OCI-LY7 (cell line): ENCODE results near the gene CMSS1. TPM values are rescaled to one million over a fixed set of nuclear protein-coding genes. Genes with fewer than 3 reads are reported as not detected.

Experiments
- BruUV-seq: library from RNA; stranded (reverse); fragments of 400-500 nt; replicated peaks from 2 replicates; lab custom pipeline; 2021; lab: Mats Ljungman, UMichigan
- CTCF ChIA-PET: fragments of 300-600 bp; sonication (Branson Sonifier 250); formaldehyde crosslinking; loops from one replicate; lab custom pipeline; 2022; ENCODE audit warnings: antibody characterized with exemption; ENCODE audit not compliant: unreplicated experiment; lab: Charles Lee
- POLR2A ChIA-PET: fragments of 300-600 bp; sonication (Branson Sonifier 250); formaldehyde crosslinking; loops from one replicate; lab custom pipeline; 2022; ENCODE audit warnings: antibody characterized with exemption; lab: Charles Lee
- DNase-seq: peaks from one replicate; pipeline ENCODE4 v3.0.0-alpha.2; 2015; ENCODE audit warnings: low spot score
- H2AFZ ChIP-seq: fragments of 200-600 bp; sonication (generic), shearing (Covaris generic); 2 replicates; pipeline ENCODE4 v1.6.1; 2014; ENCODE audit warnings: mild to moderate bottlenecking, antibody characterized with exemption, low read length, moderate library complexity
- H3K27ac ChIP-seq: fragments of 200-600 bp; sonication (generic); 2 replicates; pipeline ENCODE4 v1.5.1; 2014; ENCODE audit warnings: mixed run types, low read depth, mild to moderate bottlenecking, moderate library complexity, low read length, inconsistent platforms; ENCODE audit not compliant: poor library complexity, severe bottlenecking
- H3K36me3 ChIP-seq: fragments of 200-600 bp; sonication (generic); 2 replicates; pipeline ENCODE4 v1.6.1; 2014; ENCODE audit warnings: mild to moderate bottlenecking, antibody characterized with exemption, low read length, moderate library complexity, mixed read lengths; ENCODE audit not compliant: insufficient read depth
- H3K4me1 ChIP-seq: fragments of 200-600 bp; sonication (generic); 2 replicates; pipeline ENCODE4 v1.5.1; 2014; ENCODE audit warnings: mild to moderate bottlenecking, low read length; ENCODE audit not compliant: insufficient read depth, poor library complexity, severe bottlenecking
- H3K4me2 ChIP-seq: fragments of 200-600 bp; sonication (generic); 2 replicates; pipeline ENCODE4 v1.6.1; 2014; ENCODE audit warnings: mild to moderate bottlenecking, low read length
- H3K4me3 ChIP-seq: fragments of 200-600 bp; sonication (generic); 2 replicates; pipeline ENCODE4 v1.5.1; 2014; ENCODE audit warnings: mild to moderate bottlenecking, low read depth, low read length; ENCODE audit not compliant: poor library complexity, severe bottlenecking
- H3K79me2 ChIP-seq: fragments of 200-600 bp; sonication (generic); 2 replicates; pipeline ENCODE4 v1.6.1; 2016; ENCODE audit warnings: low read depth, mild to moderate bottlenecking, low read length, moderate library complexity, mixed read lengths; ENCODE audit not compliant: insufficient read depth
- H3K9me2 ChIP-seq: fragments of 200-600 bp; sonication (generic); 2 replicates; pipeline ENCODE4 v1.6.1; 2016; ENCODE audit warnings: mild to moderate bottlenecking, low read length, mixed read lengths; ENCODE audit not compliant: insufficient read depth
- H3K9me3 ChIP-seq: fragments of 200-600 bp; sonication (generic); 2 replicates; pipeline ENCODE4 v1.6.1; 2014; ENCODE audit warnings: mild to moderate bottlenecking, mixed run types, low read length, mixed read lengths
- H4K20me1 ChIP-seq: fragments of 200-600 bp; sonication (generic); 2 replicates; pipeline ENCODE4 v1.6.1; 2014; ENCODE audit warnings: mild to moderate bottlenecking, antibody characterized with exemption, low read length, moderate library complexity, mixed read lengths; ENCODE audit not compliant: insufficient read depth
- EZH2phosphoT487 ChIP-seq: fragments of 200-600 bp; sonication (generic); IDR thresholded peaks from 2 replicates; pipeline ENCODE4 v1.6.1; 2018; ENCODE audit warnings: low read depth, borderline replicate concordance, mild to moderate bottlenecking, mixed run types, antibody characterized with exemption, low read length, moderate library complexity, mixed read lengths
- intact Hi-C: fragments of 100-400 bp; cut with micrococcal nuclease; formaldehyde crosslinking; loops from one replicate; pipeline ENCODE4 v1.10.0; 2022; ENCODE audit not compliant: unreplicated experiment
- total RNA-seq, 2 experiments: library from RNA; depleted of rRNA in 1 of 2; stranded (reverse); fragments of >200 nt in 1 of 2; shearing (Covaris generic) in 1 of 2; gene quantifications; 2 replicates each; pipeline ENCODE4 v1.2.3, GENCODE V29; 2014 to 2022
- TF ChIP-seq, protein P1 (sequence below): fragments of 200-600 bp; sonication (generic); conservative IDR thresholded peaks from 2 replicates; pipeline ENCODE4 v1.5.1; 2014; ENCODE audit warnings: mild to moderate bottlenecking, antibody characterized with exemption, low read length, moderate library complexity, mixed read lengths

CMSS1 gene
- total RNA-seq, 2 experiments from 2014 or later, result 25.7 to 46.6 TPM

DNA sequence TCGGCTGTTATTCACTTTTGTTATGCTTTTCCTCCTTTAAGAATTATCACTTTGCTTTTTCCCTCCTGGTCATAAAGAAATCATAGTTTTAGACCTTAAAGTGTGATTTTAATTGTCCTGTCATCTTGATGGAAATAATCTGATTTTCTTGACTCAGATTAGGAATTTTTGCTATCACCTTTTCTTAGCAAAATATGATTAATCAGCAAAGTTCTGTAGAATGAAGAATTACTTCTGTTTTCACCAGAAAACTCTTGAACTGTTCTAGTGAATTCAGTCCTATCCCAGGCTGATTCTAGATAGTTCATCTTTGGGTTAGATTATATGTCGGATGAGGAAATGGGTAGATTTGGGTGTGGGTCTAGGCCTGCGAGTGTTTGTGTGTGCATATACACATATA lies 12.2 kb downstream of the CMSS1 start:
- Histone ChIP-seq H2AFZ (no peak overlapping the region), H3K4me2 (no peak overlapping the region), H3K4me1 (no peaks in the 10 kb centered on the region), H3K9me3 (no peaks in the 10 kb centered on the region), H3K36me3 (no peaks in the 10 kb centered on the region), H4K20me1 (peaks cover 17% of the 10 kb centered on the region), H3K4me3 (no peak overlapping the region), H3K9me2 (no peaks in the 10 kb centered on the region), H3K27ac (no peak overlapping the region), H3K79me2 (peaks cover 5% of the 10 kb centered on the region; the same call in 1 of the 2 replicates)
- no peak for DNase-seq
- ChIA-PET POLR2A (interaction anchor here (1.2 to 1.3 kb wide), 2 partner anchors 8 to 9 kb away, joined by 3 read pairs; no protein-coding TSS in a partner anchor), CTCF (no interaction called here)
- no TSS peak for BruUV-seq
- TF ChIP-seq EZH2phosphoT487, result no peak
- TF ChIP-seq, protein P1, sequence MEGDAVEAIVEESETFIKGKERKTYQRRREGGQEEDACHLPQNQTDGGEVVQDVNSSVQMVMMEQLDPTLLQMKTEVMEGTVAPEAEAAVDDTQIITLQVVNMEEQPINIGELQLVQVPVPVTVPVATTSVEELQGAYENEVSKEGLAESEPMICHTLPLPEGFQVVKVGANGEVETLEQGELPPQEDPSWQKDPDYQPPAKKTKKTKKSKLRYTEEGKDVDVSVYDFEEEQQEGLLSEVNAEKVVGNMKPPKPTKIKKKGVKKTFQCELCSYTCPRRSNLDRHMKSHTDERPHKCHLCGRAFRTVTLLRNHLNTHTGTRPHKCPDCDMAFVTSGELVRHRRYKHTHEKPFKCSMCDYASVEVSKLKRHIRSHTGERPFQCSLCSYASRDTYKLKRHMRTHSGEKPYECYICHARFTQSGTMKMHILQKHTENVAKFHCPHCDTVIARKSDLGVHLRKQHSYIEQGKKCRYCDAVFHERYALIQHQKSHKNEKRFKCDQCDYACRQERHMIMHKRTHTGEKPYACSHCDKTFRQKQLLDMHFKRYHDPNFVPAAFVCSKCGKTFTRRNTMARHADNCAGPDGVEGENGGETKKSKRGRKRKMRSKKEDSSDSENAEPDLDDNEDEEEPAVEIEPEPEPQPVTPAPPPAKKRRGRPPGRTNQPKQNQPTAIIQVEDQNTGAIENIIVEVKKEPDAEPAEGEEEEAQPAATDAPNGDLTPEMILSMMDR, result no peak
- intact Hi-C loops, result loop anchor here (5.0 kb wide), 2 partner anchors 237 to 762 kb away; no protein-coding TSS in a partner anchor

DNA sequence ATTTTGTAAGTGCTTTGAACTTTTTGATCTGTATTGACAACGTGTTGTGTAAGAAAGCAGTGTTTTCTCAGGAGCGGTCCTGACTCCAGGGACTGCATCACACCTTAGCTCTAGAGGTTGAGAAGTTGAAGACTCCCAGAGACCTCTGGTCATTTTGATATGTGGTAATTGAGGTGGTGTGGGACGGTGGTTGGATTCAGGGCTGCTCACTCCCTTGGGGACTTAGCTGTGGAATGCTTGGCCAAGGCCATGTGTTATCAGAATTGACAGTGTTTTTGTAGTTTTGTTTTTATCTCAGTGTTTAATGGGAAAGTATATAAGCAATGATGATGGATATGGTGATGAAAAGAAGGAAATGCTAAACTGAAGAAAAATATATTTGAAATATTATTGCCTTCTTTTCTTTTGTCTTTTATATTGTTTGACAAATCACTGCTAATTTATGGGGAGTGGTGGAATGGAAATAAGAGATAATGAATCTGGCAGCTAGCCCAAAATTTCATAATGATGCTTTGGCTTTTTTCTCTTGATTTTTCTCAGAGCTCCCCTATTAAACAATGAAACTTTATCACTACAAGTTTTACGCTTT lies 16.0 kb downstream of the CMSS1 start:
- Histone ChIP-seq H2AFZ (no peak overlapping the region), H4K20me1 (peaks cover 35% of the 10 kb centered on the region), H3K4me1 (no peaks in the 10 kb centered on the region), H3K27ac (no peak overlapping the region), H3K9me2 (no peaks in the 10 kb centered on the region), H3K9me3 (no peaks in the 10 kb centered on the region), H3K36me3 (no peaks in the 10 kb centered on the region), H3K4me2 (no peak overlapping the region), H3K79me2 (no peaks in the 10 kb centered on the region; the same call in 1 of the 2 replicates), H3K4me3 (no peak overlapping the region)
- DNase-seq, result no peak
- TF ChIP-seq EZH2phosphoT487, result no peak
- TF ChIP-seq, protein P1, result no peak
- ChIA-PET CTCF (no interaction called here), POLR2A (interaction anchor here (0.5 to 0.9 kb wide), 4 partner anchors 10 to 568 kb away, joined by 3 to 4 read pairs (median 3); partner anchors contain the start of gene LNP1)
- BruUV-seq, result no TSS peak
- intact Hi-C loops, result loop anchor here (2.0 to 5.0 kb wide), 3 partner anchors 234 to 759 kb away; no protein-coding TSS in a partner anchor
